Activated CD8-positive, alpha-beta T cell treated with anti-CD3 and anti-CD28 coated beads for 36 hours (primary cell): ENCODE data around the gene EIF4G3. TPM values are rescaled to one million over a fixed set of nuclear protein-coding genes. Genes with fewer than 3 reads are reported as not detected.
A peak's percentile ranks its signal among the peaks of the same experiment; 100 is the strongest.

ENCODE experiments used
- ATAC-seq: fragments of 200-7000 bp; cut with Tn5 transposase; one replicate; pipeline ENCODE4 v1.10.0; 2021; ENCODE audit warnings: mild to moderate bottlenecking, moderate library complexity
- CTCF ChIA-PET: fragments of 350-600 bp; sonication (Branson Sonifier 250); formaldehyde crosslinking; loops from one replicate; lab custom pipeline; 2021; ENCODE audit warnings: antibody characterized with exemption; lab: Charles Lee
- POLR2A ChIA-PET: fragments of 350-600 bp; sonication (Branson Sonifier 250); formaldehyde crosslinking; loops from one replicate; lab custom pipeline; 2021; ENCODE audit warnings: antibody characterized with exemption; lab: Charles Lee
- DNase-seq: peaks from one replicate; pipeline ENCODE4 v3.0.0-alpha.2; 2020
- H3K27ac Mint-ChIP-seq: one replicate; pipeline ENCODE4 v1.8.0; 2021; ENCODE audit warnings: mild to moderate bottlenecking, mixed read lengths
- H3K27me3 Mint-ChIP-seq: one replicate; pipeline ENCODE4 v1.8.0; 2021; ENCODE audit warnings: mixed read lengths
- H3K36me3 Mint-ChIP-seq: one replicate; pipeline ENCODE4 v1.8.0; 2021; ENCODE audit warnings: low read depth, mixed read lengths
- H3K4me1 Mint-ChIP-seq: one replicate; pipeline ENCODE4 v1.8.0; 2021; ENCODE audit warnings: low read depth, mixed read lengths
- H3K4me3 Mint-ChIP-seq: one replicate; pipeline ENCODE4 v1.8.0; 2021; ENCODE audit warnings: mild to moderate bottlenecking, moderate library complexity, mixed read lengths
- H3K9me3 Mint-ChIP-seq: one replicate; pipeline ENCODE4 v1.8.0; 2021; ENCODE audit warnings: mixed read lengths
- CTCF ChIP-seq: fragments of 200-600 bp; IDR thresholded peaks from one replicate; pipeline ENCODE4 v1.8.0; 2022; ENCODE audit warnings: antibody characterized with exemption, mild to moderate bottlenecking
- intact Hi-C: fragments of 100-400 bp; cut with micrococcal nuclease; formaldehyde crosslinking; loops from one replicate; pipeline ENCODE4 v1.10.0; 2022
- total RNA-seq, 2 experiments: library from RNA; stranded (reverse); gene quantifications; one replicate each; pipeline ENCODE4 v1.2.3, GENCODE V29; 2021

Gene EIF4G3
- total RNA-seq, 2 experiments from 2014 or later: 48.2 to 48.4 TPM

- no peaks in the 10 kb centered on the region for H3K27me3 Mint-ChIP-seq
- H3K9me3 Mint-ChIP-seq: no peaks in the 10 kb centered on the region
- CTCF ChIA-PET: interaction anchor here (0.5 to 2.4 kb wide), 4 partner anchors 91 to 482 kb away, joined by 3 to 9 read pairs (median 4); no protein-coding TSS in a partner anchor
- TF ChIP-seq CTCF: no peak
- H3K4me1 Mint-ChIP-seq: peaks cover 18% of the 10 kb centered on the region
- intact Hi-C loops: no loop called here
- peak; percentile 4 for DNase-seq
- peak overlapping the region; percentile 93 for H3K27ac Mint-ChIP-seq
- H3K4me3 Mint-ChIP-seq: peak overlapping the region; percentile 91
- POLR2A ChIA-PET: interaction anchor here (0.7 to 3.1 kb wide), 6 partner anchors 14 to 181 kb away, joined by 3 to 12 read pairs (median 3); no protein-coding TSS in a partner anchor
- peaks cover 10% of the 10 kb centered on the region for H3K36me3 Mint-ChIP-seq
- no peak for ATAC-seq
Observed at GRCh38 chr1:20787840-20788795, 388.6 kb downstream of the EIF4G3 start.

GRCh38 chr1:20787029-20787839 lies 389.5 kb downstream of the EIF4G3 start, which contains the start of gene HP1BP3:
Gene HP1BP3 (minus strand): TSS chr1:20787307. CDS start chr1:20780440, 6,867 bp downstream.
- Mint-ChIP-seq H3K9me3 (no peaks in the 10 kb centered on the region), H3K27ac (peak within 1 kb of the TSS; percentile 93), H3K4me1 (peaks cover 18% of the 10 kb centered on the region), H3K4me3 (peak within 1 kb of the TSS; percentile 91), H3K27me3 (no peaks in the 10 kb centered on the region), H3K36me3 (peaks cover 10% of the 10 kb centered on the region)
- CTCF ChIA-PET: interaction anchor here (0.9 to 2.4 kb wide), 5 partner anchors 10 to 483 kb away, joined by 3 to 9 read pairs (median 4); no protein-coding TSS in a partner anchor
- intact Hi-C loops: no loop called here
- POLR2A ChIA-PET: interaction anchor here (0.6 to 3.1 kb wide), 13 partner anchors 11 to 387 kb away, joined by 3 to 12 read pairs (median 4); no protein-coding TSS in a partner anchor
- ATAC-seq (peak; percentile 57), DNase-seq (peak; percentile 76)
- no peak for TF ChIP-seq CTCF

GRCh38 chr1:20786253-20787028 lies 390.3 kb downstream of the EIF4G3 start:
- H3K9me3 Mint-ChIP-seq: no peaks in the 10 kb centered on the region
- no peak for TF ChIP-seq CTCF
- H3K4me1 Mint-ChIP-seq: peaks cover 22% of the 10 kb centered on the region
- DNase-seq: peak; percentile 94
- intact Hi-C loops: no loop called here
- H3K27me3 Mint-ChIP-seq: no peaks in the 10 kb centered on the region
- peak overlapping the region; percentile 91 for H3K4me3 Mint-ChIP-seq
- H3K27ac Mint-ChIP-seq: peak overlapping the region; percentile 91
- ATAC-seq: peak; percentile 87
- H3K36me3 Mint-ChIP-seq: peaks cover 10% of the 10 kb centered on the region
- POLR2A ChIA-PET: interaction anchor here (0.6 to 3.1 kb wide), 12 partner anchors 10 to 392 kb away, joined by 3 to 12 read pairs (median 4); partner anchors contain the start of gene SH2D5
- CTCF ChIA-PET: interaction anchor here (0.9 to 2.4 kb wide), 4 partner anchors 9 to 484 kb away, joined by 4 to 9 read pairs (median 6); no protein-coding TSS in a partner anchor

GRCh38 chr1:20785907-20786252 lies 390.8 kb downstream of the EIF4G3 start:
- Mint-ChIP-seq H3K4me1 (peaks cover 27% of the 10 kb centered on the region), H3K27ac (peak overlapping the region; percentile 91)
- no peak for TF ChIP-seq CTCF

More at GRCh38 chr1:20785907-20786252, 390.8 kb downstream of the EIF4G3 start:
- Mint-ChIP-seq H3K9me3 (no peaks in the 10 kb centered on the region), H3K4me3 (peak overlapping the region; percentile 91), H3K36me3 (peaks cover 14% of the 10 kb centered on the region), H3K27me3 (no peaks in the 10 kb centered on the region)
- POLR2A ChIA-PET: interaction anchor here (0.6 to 3.1 kb wide), 6 partner anchors 12 to 392 kb away, joined by 3 to 12 read pairs (median 4); partner anchors contain the start of gene SH2D5
- DNase-seq (no peak), ATAC-seq (peak; percentile 2)
- intact Hi-C loops: no loop called here
- CTCF ChIA-PET: interaction anchor here (1.0 to 2.4 kb wide), 2 partner anchors 89 to 124 kb away, joined by 3 to 9 read pairs; partner anchors contain the start of gene DDOST
